ENCODE measurements around the gene ZNF577.

Gene ZNF577

DNA sequence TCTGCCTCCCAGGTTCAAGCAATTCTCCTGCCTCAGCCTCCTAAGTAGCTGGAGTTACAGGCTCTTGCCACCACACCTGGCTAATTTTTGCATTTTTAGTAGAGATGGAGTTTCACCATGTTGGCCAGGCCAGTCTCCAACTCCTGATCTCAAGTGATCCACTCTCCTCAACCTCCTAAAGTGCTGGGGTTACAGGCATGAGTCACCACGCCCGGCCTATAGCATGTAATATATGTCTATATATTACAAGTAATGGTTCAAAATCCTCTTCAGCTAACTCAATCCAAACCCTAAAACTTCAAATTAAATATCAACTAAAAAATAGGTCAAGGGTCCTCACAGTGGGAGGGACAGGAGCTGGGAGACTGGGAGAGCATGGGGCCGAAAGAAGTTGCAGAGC, 64.8 kb downstream of the ZNF577 start:
- no peak for TF ChIP-seq CTCF (IDR thresholded peaks at IDR 0.05)
- Histone ChIP-seq H3K4me1 (no peaks in the 10 kb centered on the region), H3K9ac (no peak overlapping the region), H3K27ac (no peak overlapping the region), H3K79me2 (no peaks in the 10 kb centered on the region), H3K36me3 (ENCODE audit: control insufficient read depth, insufficient read depth, low read length) (no peaks in the 10 kb centered on the region), H3K27me3 (ENCODE audit: control insufficient read depth, insufficient read depth, low read length) (no peaks in the 10 kb centered on the region), H3K4me3 (ENCODE audit: low read depth, low read length) (no peak overlapping the region), H3K4me2 (ENCODE audit: low read length) (no peak overlapping the region), H2AFZ (no peak overlapping the region), H3K9me3 (ENCODE audit: control insufficient read depth, low read length) (no peaks in the 10 kb centered on the region)

GRCh38 chr19:51822325-51822724, 65.4 kb downstream of the ZNF577 start:
- Histone ChIP-seq H3K27ac (no peak overlapping the region), H3K9ac (no peak overlapping the region)
- no peak for TF ChIP-seq CTCF (IDR thresholded peaks at IDR 0.05)

GRCh38 chr19:51821921-51822320, 65.8 kb downstream of the ZNF577 start:
- no peaks in the 10 kb centered on the region for H3K36me3 ChIP-seq (ENCODE audit: control insufficient read depth, insufficient read depth, low read length)
- no peak overlapping the region for H3K9ac ChIP-seq
- no peak overlapping the region for H3K27ac ChIP-seq
- H3K4me2 ChIP-seq (ENCODE audit: low read length): no peak overlapping the region
- H3K4me3 ChIP-seq (ENCODE audit: low read depth, low read length): no peak overlapping the region
- no peak overlapping the region for H2AFZ ChIP-seq
- no peaks in the 10 kb centered on the region for H3K27me3 ChIP-seq (ENCODE audit: control insufficient read depth, insufficient read depth, low read length)
- no peaks in the 10 kb centered on the region for H3K79me2 ChIP-seq
- no peaks in the 10 kb centered on the region for H3K9me3 ChIP-seq (ENCODE audit: control insufficient read depth, low read length)
- H3K4me1 ChIP-seq: no peaks in the 10 kb centered on the region
- no peak for TF ChIP-seq CTCF (IDR thresholded peaks at IDR 0.05)

More at GRCh38 chr19:51822325-51822724, 65.4 kb downstream of the ZNF577 start:
- no peak overlapping the region for H3K4me2 ChIP-seq (ENCODE audit: low read length)
- no peaks in the 10 kb centered on the region for H3K36me3 ChIP-seq (ENCODE audit: control insufficient read depth, insufficient read depth, low read length)
- H2AFZ ChIP-seq: no peak overlapping the region
- H3K4me3 ChIP-seq (ENCODE audit: low read depth, low read length): no peak overlapping the region
- no peaks in the 10 kb centered on the region for H3K79me2 ChIP-seq
- no peaks in the 10 kb centered on the region for H3K27me3 ChIP-seq (ENCODE audit: control insufficient read depth, insufficient read depth, low read length)
- no peaks in the 10 kb centered on the region for H3K9me3 ChIP-seq (ENCODE audit: control insufficient read depth, low read length)
- H3K4me1 ChIP-seq: no peaks in the 10 kb centered on the region

DNA sequence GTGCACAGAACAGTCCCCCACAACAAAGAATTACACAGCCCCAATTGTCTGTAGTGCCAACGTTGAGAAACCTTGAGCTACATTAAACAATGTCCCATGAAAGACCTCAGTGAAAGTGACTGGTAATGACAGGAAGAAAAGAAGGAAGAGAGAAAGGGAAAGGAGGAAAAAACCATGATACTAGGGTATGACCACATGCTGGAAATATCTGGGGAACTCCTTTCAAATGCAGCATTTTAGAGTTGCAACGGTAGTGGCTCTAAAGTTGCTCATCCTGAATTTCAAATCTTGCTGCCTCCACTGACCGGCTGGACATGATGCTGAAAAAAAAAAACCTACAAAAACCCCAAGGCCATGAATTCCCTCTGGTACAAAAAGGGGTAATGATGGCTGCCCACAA, 66.3 kb downstream of the ZNF577 start:
- Histone ChIP-seq H3K9me3 (ENCODE audit: control insufficient read depth, low read length) (no peaks in the 10 kb centered on the region), H3K36me3 (ENCODE audit: control insufficient read depth, insufficient read depth, low read length) (no peaks in the 10 kb centered on the region), H3K9ac (no peak overlapping the region), H3K4me1 (no peaks in the 10 kb centered on the region), H3K27ac (no peak overlapping the region), H2AFZ (no peak overlapping the region), H3K4me3 (ENCODE audit: low read depth, low read length) (no peak overlapping the region), H3K79me2 (no peaks in the 10 kb centered on the region), H3K4me2 (ENCODE audit: low read length) (no peak overlapping the region), H3K27me3 (ENCODE audit: control insufficient read depth, insufficient read depth, low read length) (no peaks in the 10 kb centered on the region)
- no peak for TF ChIP-seq CTCF (IDR thresholded peaks at IDR 0.05)

Data from parathyroid adenoma (tissue), 2 donors.